SK-N-SH (cell line): ENCODE results near the gene CDKL2. TPM values are rescaled to one million over a fixed set of nuclear protein-coding genes. Genes with fewer than 3 reads are reported as not detected.
A peak's percentile ranks its signal among the peaks of the same experiment; 100 is the strongest.

Source experiments
- CTCF ChIA-PET: fragments of 300-600, 350-600 bp; formaldehyde crosslinking; extraction: SDS; loops from one replicate; lab custom pipeline; 2021; lab: Yijun Ruan, JAX
- POLR2A ChIA-PET: fragments of 350-600 bp; sonication (Branson Sonifier 250); formaldehyde crosslinking; extraction: SDS; loops from one replicate; lab custom pipeline; 2020; ENCODE audit warnings: antibody characterized with exemption, inconsistent platforms; lab: Yijun Ruan, JAX
- DNase-seq: peaks from one replicate; pipeline ENCODE4 v3.0.0; 2012
- H2AFZ ChIP-seq: fragments of 200-600 bp; sonication (generic); 2 replicates; pipeline ENCODE4 v1.8.1; 2016; ENCODE audit warnings: antibody characterized with exemption, mild to moderate bottlenecking, low read depth
- H3F3A ChIP-seq: fragments of 200-600 bp; sonication (generic); replicated peaks from 2 replicates; pipeline ENCODE3; 2016; ENCODE audit warnings: antibody characterized with exemption, mild to moderate bottlenecking; ENCODE audit not compliant: insufficient read depth
- H3K27ac ChIP-seq, 2 experiments: fragments of 200-500 bp in 1 of 2; fragments of 200-600 bp in 1 of 2; sonication (Bioruptor generic) in 1 of 2; sonication (generic), shearing (Covaris generic) in 1 of 2; 2 replicates each; pipeline versions ENCODE4 v1.5.1 to v1.6.1; 2014 to 2016; ENCODE audit warnings: low read depth in 2 of 2, inconsistent platforms in 1 of 2, low read length in 1 of 2, mild to moderate bottlenecking in 1 of 2, mixed read lengths in 1 of 2
- H3K27me3 ChIP-seq: fragments of 200-600 bp; sonication (generic), shearing (Covaris generic); 2 replicates; pipeline ENCODE4 v1.6.1; 2016; ENCODE audit warnings: mixed run types; ENCODE audit not compliant: insufficient read depth
- H3K36me3 ChIP-seq, 2 experiments: fragments of 200-500 bp in 1 of 2; fragments of 200-600 bp in 1 of 2; sonication (Bioruptor generic) in 1 of 2; sonication (generic) in 1 of 2; replicated peaks in 1 of 2; 2 replicates each; pipeline versions ENCODE3 to v1.5.1; 2014 to 2016; ENCODE audit warnings: low read length in 1 of 2, mild to moderate bottlenecking in 1 of 2; ENCODE audit not compliant: insufficient read depth in 2 of 2, control insufficient read depth in 1 of 2
- H3K4me1 ChIP-seq, 2 experiments: fragments of 200-500 bp in 1 of 2; fragments of 200-600 bp in 1 of 2; sonication (Bioruptor generic) in 1 of 2; sonication (generic), shearing (Covaris generic) in 1 of 2; 2 replicates each; pipeline versions ENCODE4 v1.5.1 to v1.6.1; 2014 to 2016; ENCODE audit warnings: low read depth in 1 of 2, low read length in 1 of 2, mixed run types in 1 of 2; ENCODE audit not compliant: insufficient read depth in 2 of 2, control insufficient read depth in 1 of 2
- H3K4me2 ChIP-seq: fragments of 200-600 bp; sonication (generic), shearing (Covaris generic); 2 replicates; pipeline ENCODE4 v1.6.1; 2017; ENCODE audit warnings: mixed run types
- H3K4me3 ChIP-seq, 2 experiments: fragments of 200-500 bp in 1 of 2; fragments of 200-600 bp in 1 of 2; sonication (Bioruptor generic) in 1 of 2; sonication (generic), shearing (Covaris generic) in 1 of 2; 2 replicates each; pipeline versions ENCODE4 v1.5.1 to v1.8.1; 2014 to 2016; ENCODE audit warnings: low read depth in 2 of 2, inconsistent platforms in 1 of 2, low read length in 1 of 2, mild to moderate bottlenecking in 1 of 2, mixed read lengths in 1 of 2, moderate library complexity in 1 of 2
- H3K79me2 ChIP-seq: fragments of 200-600 bp; sonication (generic); 2 replicates; pipeline ENCODE4 v1.8.1; 2017; ENCODE audit warnings: mild to moderate bottlenecking; ENCODE audit not compliant: insufficient read depth
- H3K9ac ChIP-seq: fragments of 200-600 bp; sonication (generic); 2 replicates; pipeline ENCODE4 v1.6.1; 2017; ENCODE audit warnings: mixed run types
- H3K9me2 ChIP-seq: fragments of 200-600 bp; sonication (generic); 2 replicates; pipeline ENCODE4 v1.6.1; 2017; ENCODE audit warnings: mixed run types
- H3K9me3 ChIP-seq: fragments of 200-600 bp; sonication (generic); 2 replicates; pipeline ENCODE4 v1.6.1; 2017; ENCODE audit warnings: mixed run types, mild to moderate bottlenecking, moderate library complexity
- H4K20me1 ChIP-seq: fragments of 200-600 bp; sonication (generic); 2 replicates; pipeline ENCODE4 v1.6.1; 2017; ENCODE audit warnings: mild to moderate bottlenecking, mixed run types; ENCODE audit not compliant: insufficient read depth
- CTCF ChIP-seq: fragments of 200-600 bp; sonication (generic); IDR thresholded peaks from 2 replicates; pipeline ENCODE4 v1.6.1; 2017; ENCODE audit warnings: antibody characterized with exemption, mild to moderate bottlenecking, moderate library complexity
- ELF1 ChIP-seq: IDR thresholded peaks from 2 replicates; pipeline ENCODE4 v1.4.0; 2012
- EP300 ChIP-seq, 2 experiments: IDR thresholded peaks; 2 replicates each; pipeline versions ENCODE4 v1.4.0 to v1.6.1; 2012; ENCODE audit warnings: borderline replicate concordance in 1 of 2, low read depth in 1 of 2, low read length in 1 of 2
- IRF3 ChIP-seq: fragments of 150-350 bp; IDR thresholded peaks from 2 replicates; pipeline ENCODE4 v1.6.1; 2016; ENCODE audit warnings: mild to moderate bottlenecking, low read depth, low read length
- MEF2A ChIP-seq: IDR thresholded peaks from 2 replicates; pipeline ENCODE4 v1.4.0; 2012; ENCODE audit warnings: low read depth, borderline replicate concordance
- NFIC ChIP-seq: IDR thresholded peaks from 2 replicates; pipeline ENCODE4 v1.4.0; 2012; ENCODE audit warnings: borderline replicate concordance
- RAD21 ChIP-seq: IDR thresholded peaks from 2 replicates; pipeline ENCODE4 v1.6.1; 2012; ENCODE audit warnings: mild to moderate bottlenecking, low read length
- TCF12 ChIP-seq: IDR thresholded peaks from 2 replicates; pipeline ENCODE4 v1.4.0; 2012
- YY1 ChIP-seq: IDR thresholded peaks from 2 replicates; pipeline ENCODE4 v1.4.0; 2012; ENCODE audit warnings: low read depth, mild to moderate bottlenecking
- WGBS: methylation state at CpG from one replicate; pipeline ENCODE4 v1.1.6; 2017; ENCODE audit warnings: low lambda C conversion rate; 5-methylcytosine and 5-hydroxymethylcytosine counted together
- polyA plus RNA-seq, 3 experiments: library from polyadenylated mRNA; depleted of rRNA; stranded (reverse); fragments of >200 nt; gene quantifications; 2 replicates each; pipeline ENCODE4 v1.2.3, GENCODE V29; 2012

The CDKL2 gene
- polyA plus RNA-seq, 1 of the 3 experiments (the other 2 are of a cell fraction): 0.41 TPM

- TF ChIP-seq CTCF: no peak
Measured at GRCh38 chr4:75549019-75549418, 81.3 kb downstream of the CDKL2 start (continued).

DNA sequence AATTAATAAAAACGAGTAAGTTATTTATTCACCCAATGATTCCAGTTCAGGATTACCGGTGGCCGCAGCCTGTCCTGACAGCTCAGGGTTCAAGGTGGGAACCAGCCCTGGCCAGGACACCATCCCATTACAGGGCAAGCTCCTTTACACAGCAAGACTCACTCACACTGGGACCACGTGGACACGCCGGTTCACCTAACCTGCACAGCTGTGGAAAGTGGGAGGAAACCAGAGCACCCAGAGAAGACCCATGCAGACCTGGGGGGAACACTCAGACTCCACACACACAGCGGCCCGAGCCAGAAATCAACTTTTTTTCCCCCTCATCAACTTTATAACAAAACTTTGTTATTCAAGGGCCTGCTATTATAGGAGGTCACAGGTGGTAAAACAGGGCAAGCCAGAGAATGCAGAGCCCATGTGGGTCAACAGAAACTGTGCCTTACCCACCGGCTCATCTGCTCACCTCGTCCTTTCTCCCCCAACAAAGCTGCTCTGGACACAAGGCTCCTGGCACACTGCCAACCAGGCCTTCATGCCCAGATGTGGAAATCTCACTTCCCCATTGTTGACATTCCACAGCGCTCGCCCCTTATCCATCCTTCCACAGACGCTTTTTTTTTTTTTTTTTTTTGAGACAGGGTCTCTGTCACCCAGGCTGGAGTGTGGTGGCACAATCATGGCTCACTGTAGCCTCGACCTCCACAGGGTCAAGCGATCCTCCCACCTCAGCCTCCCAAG lies 82.5 kb downstream of the CDKL2 start:
- Histone ChIP-seq H4K20me1 (no peaks in the 10 kb centered on the region), H2AFZ (no peak overlapping the region), H3K36me3 (no peaks in the 10 kb centered on the region), H3K4me3 (no peak overlapping the region), H3K27ac (no peak overlapping the region), H3K9ac (no peak overlapping the region), H3K27me3 (no peaks in the 10 kb centered on the region), H3K4me2 (no peak overlapping the region), H3K79me2 (no peaks in the 10 kb centered on the region), H3K9me2 (no peaks in the 10 kb centered on the region), H3F3A (peaks cover 10% of the 10 kb centered on the region), H3K9me3 (no peaks in the 10 kb centered on the region), H3K4me1 (peaks cover 0 to 7% of the 10 kb centered on the region in 2 experiments; a peak in 1 of 4 replicates)
- peak; percentile 66 for DNase-seq
- CTCF ChIA-PET: interaction anchor here (0.8 to 1.6 kb wide), 3 partner anchors 9 to 33 kb away, joined by 3 to 4 read pairs (median 3); partner anchors contain the start of genes RCHY1 and THAP6
- POLR2A ChIA-PET: interaction anchor here (0.8 kb wide), 1 partner anchor 10 kb away, joined by 3 read pairs; no protein-coding TSS in a partner anchor
- TF ChIP-seq TCF12 (0 out of 2 replicates have a peak, but pooled peaks have one; percentile 19), MEF2A (no peak), EP300 (IDR thresholded peaks at IDR 0.05; ENCODE audit: borderline replicate concordance in 1 of 2, low read depth in 1 of 2, low read length in 1 of 2) (peak in 1 of 2 experiments; percentile 27; a peak in 1 of 4 replicates), NFIC (peak; percentile 71), ELF1 (peak; percentile 40; the same call in 1 of the 2 replicates)
- 75% methylated on average over 15 of the region's 15 CpGs for WGBS

DNA sequence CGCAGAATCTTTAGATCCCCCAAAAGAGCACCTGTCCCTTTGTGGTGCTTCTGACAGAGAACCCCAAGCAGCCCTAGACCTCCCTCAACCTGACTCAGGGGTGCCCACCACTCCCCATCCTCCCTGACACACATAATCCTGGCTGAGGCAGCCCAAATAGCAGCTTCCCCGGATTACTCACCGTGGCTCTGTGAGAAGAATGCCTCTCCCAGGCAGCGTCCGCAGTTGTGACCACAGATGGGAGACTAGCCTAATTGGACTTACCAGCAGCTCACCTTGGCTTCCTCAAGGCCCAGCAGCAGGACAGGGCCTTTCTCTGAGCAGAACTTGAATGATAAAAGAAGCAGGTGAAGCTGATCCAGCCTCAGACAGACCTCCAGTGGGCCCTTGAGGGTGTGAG lies 84.8 kb downstream of the CDKL2 start:
- WGBS: 71% methylated on average over 5 of the region's 5 CpGs
- Histone ChIP-seq H3K36me3 (no peaks in the 10 kb centered on the region), H3K9me2 (no peaks in the 10 kb centered on the region), H3K9ac (no peak overlapping the region), H3K27me3 (no peaks in the 10 kb centered on the region), H2AFZ (no peak overlapping the region), H3K4me3 (no peak overlapping the region), H3K4me2 (no peak overlapping the region), H4K20me1 (no peaks in the 10 kb centered on the region), H3K4me1 (peaks cover 0 to 7% of the 10 kb centered on the region in 2 experiments; a peak in 1 of 4 replicates), H3F3A (peaks cover 20% of the 10 kb centered on the region), H3K27ac (no peak overlapping the region), H3K9me3 (no peaks in the 10 kb centered on the region), H3K79me2 (no peaks in the 10 kb centered on the region)
- POLR2A ChIA-PET: no interaction called here
- no peak for TF ChIP-seq YY1
- TF ChIP-seq TCF12: peak; percentile 18; the same call in 1 of the 2 replicates
- TF ChIP-seq IRF3: no peak
- no peak for TF ChIP-seq RAD21
- CTCF ChIA-PET: no interaction called here
- no peak for DNase-seq
